Measurements from ENCODE around the gene TRHDE.

DNA sequence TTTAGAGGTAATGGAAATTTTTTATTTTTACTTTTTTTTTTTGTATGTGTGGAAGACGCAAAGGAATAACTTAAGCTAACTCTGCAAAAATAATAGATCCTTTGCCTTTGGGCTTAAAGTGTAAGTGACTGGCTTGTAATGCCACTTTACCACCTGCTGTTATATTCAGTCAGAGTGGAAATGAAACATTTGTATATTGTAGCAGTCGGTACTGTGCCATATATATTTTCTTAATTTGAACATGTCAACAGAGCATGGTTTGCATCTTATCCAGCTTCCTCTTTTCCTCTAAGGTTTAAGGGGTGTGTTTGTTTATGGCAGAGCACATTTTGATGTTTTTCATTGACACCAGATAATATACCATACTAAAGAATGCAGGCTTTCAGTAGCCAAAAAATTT, 176.6 kb downstream of the TRHDE start:
- TF ChIP-seq, protein P1, sequence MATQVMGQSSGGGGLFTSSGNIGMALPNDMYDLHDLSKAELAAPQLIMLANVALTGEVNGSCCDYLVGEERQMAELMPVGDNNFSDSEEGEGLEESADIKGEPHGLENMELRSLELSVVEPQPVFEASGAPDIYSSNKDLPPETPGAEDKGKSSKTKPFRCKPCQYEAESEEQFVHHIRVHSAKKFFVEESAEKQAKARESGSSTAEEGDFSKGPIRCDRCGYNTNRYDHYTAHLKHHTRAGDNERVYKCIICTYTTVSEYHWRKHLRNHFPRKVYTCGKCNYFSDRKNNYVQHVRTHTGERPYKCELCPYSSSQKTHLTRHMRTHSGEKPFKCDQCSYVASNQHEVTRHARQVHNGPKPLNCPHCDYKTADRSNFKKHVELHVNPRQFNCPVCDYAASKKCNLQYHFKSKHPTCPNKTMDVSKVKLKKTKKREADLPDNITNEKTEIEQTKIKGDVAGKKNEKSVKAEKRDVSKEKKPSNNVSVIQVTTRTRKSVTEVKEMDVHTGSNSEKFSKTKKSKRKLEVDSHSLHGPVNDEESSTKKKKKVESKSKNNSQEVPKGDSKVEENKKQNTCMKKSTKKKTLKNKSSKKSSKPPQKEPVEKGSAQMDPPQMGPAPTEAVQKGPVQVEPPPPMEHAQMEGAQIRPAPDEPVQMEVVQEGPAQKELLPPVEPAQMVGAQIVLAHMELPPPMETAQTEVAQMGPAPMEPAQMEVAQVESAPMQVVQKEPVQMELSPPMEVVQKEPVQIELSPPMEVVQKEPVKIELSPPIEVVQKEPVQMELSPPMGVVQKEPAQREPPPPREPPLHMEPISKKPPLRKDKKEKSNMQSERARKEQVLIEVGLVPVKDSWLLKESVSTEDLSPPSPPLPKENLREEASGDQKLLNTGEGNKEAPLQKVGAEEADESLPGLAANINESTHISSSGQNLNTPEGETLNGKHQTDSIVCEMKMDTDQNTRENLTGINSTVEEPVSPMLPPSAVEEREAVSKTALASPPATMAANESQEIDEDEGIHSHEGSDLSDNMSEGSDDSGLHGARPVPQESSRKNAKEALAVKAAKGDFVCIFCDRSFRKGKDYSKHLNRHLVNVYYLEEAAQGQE (IDR thresholded peaks at IDR 0.05; ENCODE audit: borderline replicate concordance in 1 of 2, low read depth in 1 of 2, low read length in 2 of 2), result no peak
- no peak for TF ChIP-seq EP300 (IDR thresholded peaks at IDR 0.05; ENCODE audit: low read depth in 2 of 2, low read length in 2 of 2)
- TF ChIP-seq EP300 (CRISPR knock-in tag; IDR thresholded peaks at IDR 0.05; ENCODE audit: borderline replicate concordance), result no peak
- TF ChIP-seq TARDBP (CRISPR knock-in tag; IDR thresholded peaks at IDR 0.05), result no peak
- no peak for TF ChIP-seq PRPF4 (IDR thresholded peaks at IDR 0.05; ENCODE audit: low read depth, low read length, poor library complexity, severe bottlenecking)
- TF ChIP-seq MAFK (conservative IDR thresholded peaks at IDR 0.05 in 1 of 2, IDR thresholded peaks at IDR 0.05 in 1 of 2; ENCODE audit: low read length in 2 of 2), result no peak
- TF ChIP-seq SETDB1 (CRISPR knock-in tag; IDR thresholded peaks at IDR 0.05; ENCODE audit: borderline replicate concordance), result no peak
- TF ChIP-seq, protein P2, sequence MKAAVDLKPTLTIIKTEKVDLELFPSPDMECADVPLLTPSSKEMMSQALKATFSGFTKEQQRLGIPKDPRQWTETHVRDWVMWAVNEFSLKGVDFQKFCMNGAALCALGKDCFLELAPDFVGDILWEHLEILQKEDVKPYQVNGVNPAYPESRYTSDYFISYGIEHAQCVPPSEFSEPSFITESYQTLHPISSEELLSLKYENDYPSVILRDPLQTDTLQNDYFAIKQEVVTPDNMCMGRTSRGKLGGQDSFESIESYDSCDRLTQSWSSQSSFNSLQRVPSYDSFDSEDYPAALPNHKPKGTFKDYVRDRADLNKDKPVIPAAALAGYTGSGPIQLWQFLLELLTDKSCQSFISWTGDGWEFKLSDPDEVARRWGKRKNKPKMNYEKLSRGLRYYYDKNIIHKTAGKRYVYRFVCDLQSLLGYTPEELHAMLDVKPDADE (CRISPR knock-in tag; IDR thresholded peaks at IDR 0.05), result no peak
- no peak for TF ChIP-seq TAF15 (IDR thresholded peaks at IDR 0.05; ENCODE audit: low read depth, low read length, poor library complexity, severe bottlenecking)
- no peak for TF ChIP-seq MTF1 (CRISPR knock-in tag; IDR thresholded peaks at IDR 0.05)
- no peak for TF ChIP-seq DMAP1 (CRISPR knock-in tag; IDR thresholded peaks at IDR 0.05)
